IPS-18c (cell line): Measurements from ENCODE around the gene SMYD4.
"Not testable (repeated sequence)": the region's sequence is repeated elsewhere in the genome, so short reads cannot be mapped to it uniquely, and the experiment has no call there.

ENCODE experiments used
- H3K4me3 ChIP-seq: 2 replicates; pipeline ENCODE4 v1.7.0; 2013; ENCODE audit warnings: low read depth, mild to moderate bottlenecking, low read length, moderate library complexity; ENCODE audit not compliant: insufficient read depth
- H3K9me3 ChIP-seq: one replicate; pipeline ENCODE4 v1.6.1; 2013; ENCODE audit warnings: mild to moderate bottlenecking, low read length, moderate library complexity; ENCODE audit not compliant: control insufficient read depth, insufficient read depth

SMYD4 gene

GRCh38 chr17:1796800-1797199 is 32.9 kb downstream of the SMYD4 start:
- Histone ChIP-seq H3K9me3 (no peaks in the 10 kb centered on the region), H3K4me3 (no peak overlapping the region)

DNA sequence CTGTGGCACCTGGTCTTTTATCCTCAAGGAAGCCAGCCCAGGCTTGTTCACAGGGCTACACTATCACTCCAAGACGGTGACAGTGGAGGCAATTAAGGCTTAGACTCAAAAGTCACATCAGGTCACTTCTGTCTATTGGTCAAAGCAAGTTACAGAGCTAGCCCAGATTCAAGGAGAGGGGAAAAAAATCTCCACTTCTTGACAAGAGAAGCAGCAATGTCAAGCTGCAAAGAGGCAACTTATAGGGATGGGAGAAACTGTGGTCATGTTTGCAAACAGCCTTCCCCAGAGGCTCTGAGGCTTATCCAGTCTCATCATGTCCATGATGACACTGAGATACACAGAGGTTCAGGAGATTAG is 36.3 kb downstream of the SMYD4 start:
- Histone ChIP-seq H3K9me3 (no peaks in the 10 kb centered on the region), H3K4me3 (no peak overlapping the region)

DNA sequence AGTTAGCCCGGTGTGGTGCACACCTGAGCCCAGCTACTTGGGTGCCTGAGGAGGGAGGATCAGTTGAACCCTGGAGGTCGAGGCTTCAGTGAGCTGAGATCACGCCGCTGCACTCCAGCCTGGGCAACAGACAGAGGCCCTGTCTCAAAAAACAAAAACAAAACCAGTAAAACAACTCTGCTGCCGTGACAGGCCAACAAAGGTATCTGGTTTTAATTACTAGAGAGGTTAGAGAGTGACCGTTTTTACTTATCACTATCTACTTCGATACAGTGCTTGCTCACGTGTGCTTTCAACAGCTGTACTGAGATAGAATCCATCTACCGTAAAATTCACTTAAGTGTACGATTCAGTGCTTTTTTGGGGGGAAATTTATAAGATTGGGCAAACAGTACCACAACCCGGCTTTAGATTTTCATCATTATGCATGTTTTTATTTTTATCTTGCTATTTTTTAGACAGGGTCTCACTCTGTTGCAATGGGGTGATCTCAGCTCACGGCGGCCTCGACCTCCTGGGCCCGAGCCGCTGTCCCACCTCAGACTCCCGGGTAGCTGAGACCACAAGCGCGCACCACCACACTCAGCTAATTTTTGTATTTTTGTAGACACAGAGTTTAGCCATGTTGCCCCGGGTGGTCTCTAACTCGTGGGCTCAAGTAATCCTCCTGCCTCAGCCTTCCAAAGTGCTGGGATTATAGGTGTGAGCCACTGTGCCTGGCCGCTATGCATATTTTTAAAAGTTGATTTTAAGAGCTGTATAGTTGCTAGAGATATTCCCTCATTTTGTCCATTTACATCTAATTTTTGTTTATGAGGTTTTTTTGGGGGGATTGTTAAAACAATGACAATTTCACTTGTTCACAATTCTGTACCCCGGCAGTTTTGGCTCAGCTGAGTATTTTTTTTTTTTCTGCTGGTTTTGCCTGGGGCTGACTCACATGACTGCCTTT is 36.9 kb downstream of the SMYD4 start:
- no peak overlapping the region for H3K4me3 ChIP-seq
- H3K9me3 ChIP-seq = no peaks in the 10 kb centered on the region

- Histone ChIP-seq H3K4me3 (no peak overlapping the region), H3K9me3 (no peaks in the 10 kb centered on the region)
These were observed 39.8 kb downstream of the SMYD4 start for GRCh38 chr17:1789936-1790335.

DNA sequence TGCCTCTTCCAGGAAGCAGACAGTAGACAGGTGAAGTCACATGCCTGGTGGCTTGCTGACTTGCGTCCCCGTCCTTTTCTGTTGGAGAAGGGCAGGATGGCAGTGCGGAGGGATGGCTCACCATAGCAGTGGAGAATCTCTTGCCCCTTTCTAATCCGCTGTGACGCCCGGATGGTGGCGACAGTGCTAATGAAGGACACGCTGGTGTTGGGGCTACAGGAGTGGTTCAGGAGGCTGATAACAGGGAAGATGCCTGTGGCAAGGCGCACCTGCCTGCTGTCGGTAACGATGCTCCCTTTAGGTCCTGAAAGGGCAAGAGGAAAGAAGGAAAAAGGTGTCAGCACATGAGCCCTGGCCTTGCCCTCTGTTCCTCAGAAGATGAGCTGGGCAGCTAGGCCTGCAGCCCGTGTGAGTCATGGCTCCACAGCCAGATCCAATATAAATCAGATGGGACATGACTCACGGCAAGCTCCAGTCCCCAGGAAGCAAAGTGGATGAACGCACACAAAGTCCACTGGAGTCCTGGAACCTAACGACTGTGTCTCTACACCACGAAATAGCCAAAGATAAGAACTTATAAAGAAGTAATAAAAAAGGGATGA is 42.3 kb downstream of the SMYD4 start:
- H3K9me3 ChIP-seq = peaks cover 3% of the 10 kb centered on the region
- no peak overlapping the region for H3K4me3 ChIP-seq

GRCh38 chr17:1786708-1787107 is 43.0 kb downstream of the SMYD4 start:
- H3K4me3 ChIP-seq = no peak overlapping the region
- peaks cover 3% of the 10 kb centered on the region for H3K9me3 ChIP-seq

DNA sequence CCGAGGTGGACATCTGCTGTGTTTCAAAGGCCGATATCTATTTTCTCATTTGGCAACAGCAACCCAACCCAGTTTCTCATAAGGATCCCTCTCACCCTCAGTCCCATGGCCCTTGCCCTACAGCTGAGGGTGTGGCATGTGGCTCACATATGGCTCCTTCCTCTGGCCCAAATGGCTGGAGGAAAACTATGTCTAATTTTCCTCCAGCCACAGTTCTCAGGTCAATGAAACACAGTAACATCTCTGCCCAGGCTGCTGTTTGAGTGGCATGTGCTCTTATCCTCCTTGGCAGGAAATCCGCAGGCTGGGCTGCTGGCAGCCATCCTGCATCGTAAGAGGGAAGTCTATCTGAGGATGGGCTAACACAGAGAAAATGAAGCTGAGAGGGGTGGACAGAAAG is 43.8 kb downstream of the SMYD4 start:
- Histone ChIP-seq H3K9me3 (peaks cover 3% of the 10 kb centered on the region), H3K4me3 (no peak overlapping the region)

GRCh38 chr17:1783834-1784611 is 45.7 kb downstream of the SMYD4 start:
- no peak overlapping the region for H3K4me3 ChIP-seq
- peaks cover 3% of the 10 kb centered on the region for H3K9me3 ChIP-seq

DNA sequence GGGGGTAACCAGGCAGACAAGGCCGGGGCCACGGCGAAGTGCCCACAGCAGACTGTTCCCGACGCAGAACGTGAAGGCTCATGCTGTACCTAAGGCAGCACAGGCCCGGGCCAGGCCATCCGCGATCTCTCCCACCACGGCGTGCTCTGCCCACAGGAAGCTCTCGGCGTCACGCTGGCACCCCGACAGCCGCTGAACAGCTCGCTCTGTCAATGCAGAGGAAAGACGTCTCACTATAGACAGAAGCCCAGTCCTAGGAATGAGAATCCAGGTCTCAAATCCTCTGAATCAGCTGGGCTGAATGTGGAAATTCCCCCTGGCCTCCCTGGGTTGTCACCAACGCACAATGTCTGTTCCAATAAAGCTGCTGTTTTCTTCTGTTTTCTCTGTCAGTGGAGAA is 46.4 kb downstream of the SMYD4 start:
- peaks cover 3% of the 10 kb centered on the region for H3K9me3 ChIP-seq
- H3K4me3 ChIP-seq = no peak overlapping the region

DNA sequence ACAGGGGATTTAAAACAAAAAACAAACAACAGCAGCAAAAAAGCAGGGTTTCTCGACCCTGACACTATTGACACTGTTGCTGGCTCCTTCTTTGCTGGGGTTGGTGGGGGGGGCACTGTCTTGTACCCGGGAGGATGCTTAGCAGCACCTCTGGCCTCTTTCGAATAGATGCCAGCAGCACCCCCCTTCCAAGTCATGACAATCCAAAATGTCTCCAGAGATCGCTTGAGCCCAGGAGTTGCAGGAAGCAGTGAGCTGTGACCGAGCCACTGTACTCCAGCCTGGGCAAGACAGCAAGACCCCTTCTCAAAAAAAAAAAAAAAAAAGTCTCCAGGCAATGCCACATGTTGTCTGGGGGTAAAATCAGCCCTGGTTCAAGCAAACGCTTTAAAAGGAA is 47.5 kb downstream of the SMYD4 start:
- Histone ChIP-seq H3K9me3 (peaks cover 3% of the 10 kb centered on the region), H3K4me3 (no peak overlapping the region)

- Histone ChIP-seq H3K4me3 (no peak overlapping the region), H3K9me3 (peaks cover 3% of the 10 kb centered on the region)
These were observed 50.1 kb downstream of the SMYD4 start for GRCh38 chr17:1779571-1780131.

- Histone ChIP-seq H3K9me3 (no peaks in the 10 kb centered on the region), H3K4me3 (no peak overlapping the region)
These were observed 52.8 kb downstream of the SMYD4 start for GRCh38 chr17:1776857-1777256.

GRCh38 chr17:1776328-1776727 is 53.4 kb downstream of the SMYD4 start:
- H3K9me3 ChIP-seq = no peaks in the 10 kb centered on the region
- no peak overlapping the region for H3K4me3 ChIP-seq

DNA sequence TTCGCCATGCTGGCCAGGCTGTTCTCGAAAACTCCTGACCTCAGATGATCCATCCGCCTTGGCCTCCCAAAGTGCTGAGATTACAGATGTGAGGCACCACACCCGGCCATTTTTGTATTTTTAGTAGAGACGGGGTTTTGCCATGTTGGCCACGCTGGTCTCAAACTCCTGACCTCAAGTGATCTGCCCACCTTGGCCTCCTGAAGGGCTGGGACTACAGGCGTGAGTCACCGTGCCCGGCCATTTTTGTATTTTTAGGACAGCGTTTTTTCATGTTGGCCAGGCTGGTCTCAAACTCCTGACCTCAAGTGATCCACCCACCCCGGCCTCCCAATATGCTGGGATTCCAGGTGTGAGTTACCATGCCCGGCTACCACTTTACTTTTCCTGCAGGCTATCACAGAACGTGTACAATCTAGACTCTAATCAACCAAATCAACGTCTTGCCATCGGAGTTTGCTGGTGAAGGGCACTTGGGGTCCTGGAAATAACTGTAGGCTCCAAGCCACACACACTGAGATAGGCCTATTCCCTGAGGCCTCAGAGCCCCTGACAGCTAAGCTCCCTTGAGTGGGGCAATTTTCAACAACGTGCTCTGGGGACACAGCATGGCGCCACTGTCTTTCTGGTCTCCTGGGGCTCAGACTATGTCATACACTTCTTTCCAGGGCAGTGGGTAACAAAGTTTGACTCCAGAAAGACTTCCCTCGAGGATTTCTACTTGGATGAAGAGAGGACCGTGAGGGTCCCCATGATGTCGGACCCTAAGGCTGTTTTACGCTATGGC is 55.1 kb downstream of the SMYD4 start:
- H3K9me3 ChIP-seq = no peaks in the 10 kb centered on the region

DNA sequence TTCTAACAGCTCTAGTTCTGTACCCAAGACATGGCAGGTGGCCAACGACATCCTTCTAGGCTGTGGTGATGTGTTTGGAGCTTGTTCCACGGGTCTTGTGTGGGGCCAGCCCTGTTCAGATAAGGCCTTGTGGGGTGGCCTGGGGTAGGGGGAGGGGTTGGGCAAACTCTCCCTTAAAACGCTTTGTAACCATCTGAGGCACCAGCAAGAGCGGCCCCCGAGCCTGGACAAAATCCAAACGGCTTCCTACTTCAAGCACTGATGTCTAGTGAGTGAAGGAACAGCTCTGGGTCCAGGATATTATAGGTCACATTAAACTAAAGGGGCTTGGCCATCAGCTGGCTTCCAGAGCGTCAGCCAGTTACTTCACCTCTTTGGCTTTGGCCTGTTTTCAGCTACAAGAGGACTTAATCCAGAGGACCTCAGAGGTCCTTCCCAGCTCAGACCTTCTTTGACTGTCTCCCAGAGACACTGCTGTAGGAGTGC is 56.0 kb downstream of the SMYD4 start:
- Histone ChIP-seq H3K9me3 (no peaks in the 10 kb centered on the region), H3K4me3 (no peak overlapping the region)

More for the DNA sequence above, 55.1 kb downstream of the SMYD4 start:
- H3K4me3 ChIP-seq = no peak overlapping the region

DNA sequence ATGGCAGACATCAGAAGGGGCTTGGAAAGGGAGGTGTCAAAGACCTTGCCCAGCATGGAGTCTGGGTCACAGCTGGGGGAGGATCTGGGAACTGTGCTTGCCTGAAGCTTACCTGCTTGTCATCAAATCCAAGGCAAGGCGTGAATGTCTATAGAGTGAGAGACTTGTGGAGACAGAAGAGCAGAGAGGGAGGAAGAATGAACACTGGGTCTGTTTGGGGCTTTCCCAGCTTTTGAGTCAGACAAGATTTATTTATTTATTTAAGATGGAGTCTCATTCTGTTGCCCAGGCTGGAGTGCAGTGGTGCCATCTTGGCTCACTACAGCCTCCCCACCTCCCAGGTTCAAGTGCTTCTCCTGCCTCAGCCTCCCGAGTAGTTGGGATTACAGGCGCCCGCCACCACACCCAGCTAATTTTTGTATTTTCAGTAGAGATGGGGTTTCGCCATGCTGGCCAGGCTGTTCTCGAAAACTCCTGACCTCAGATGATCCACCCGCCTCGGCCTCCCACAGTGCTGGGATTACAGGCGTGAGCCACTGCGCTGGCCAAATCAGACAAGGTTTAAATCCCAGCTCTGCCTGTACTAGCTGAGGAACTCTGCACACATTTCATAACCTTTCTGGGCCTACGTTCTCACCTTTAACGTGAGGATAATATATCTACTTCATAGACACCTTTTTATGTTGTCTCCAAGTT is 56.6 kb downstream of the SMYD4 start:
- not testable (repeated sequence) for H3K4me3 ChIP-seq, H3K9me3 ChIP-seq
